Urinary bladder (tissue), 4 donors: ENCODE data around the gene ST8SIA3. TPM values are rescaled to one million over a fixed set of nuclear protein-coding genes. Genes with fewer than 3 reads are reported as not detected.
"Not testable (repeated sequence)": the region's sequence is repeated elsewhere in the genome, so short reads cannot be mapped to it uniquely, and the experiment has no call there.

Source experiments
- DNase-seq: peaks from one replicate; pipeline ENCODE4 v3.0.0-alpha.2; 2015; ENCODE audit errors: extremely low spot score
- H3K27ac ChIP-seq: one replicate; pipeline ENCODE4 v1.5.1; 2013; ENCODE audit warnings: low read depth, mild to moderate bottlenecking, moderate library complexity
- H3K36me3 ChIP-seq: one replicate; pipeline ENCODE4 v1.6.1; 2013; ENCODE audit warnings: mild to moderate bottlenecking, moderate library complexity; ENCODE audit not compliant: insufficient read depth
- H3K4me1 ChIP-seq: one replicate; pipeline ENCODE4 v1.6.1; 2013; ENCODE audit warnings: mild to moderate bottlenecking, moderate library complexity; ENCODE audit not compliant: insufficient read depth
- H3K4me3 ChIP-seq: one replicate; pipeline ENCODE4 v1.5.1; 2013; ENCODE audit warnings: low read depth, low read length
- WGBS: extraction: QIAGEN DNeasy Blood & Tissue Kit; methylation state at CpG from one replicate; pipeline ENCODE4 v1.1.7; 2013; 5-methylcytosine and 5-hydroxymethylcytosine counted together
- polyA plus RNA-seq: library from polyadenylated mRNA; stranded (reverse); fragments of 200-250 nt; gene quantifications from one replicate; pipeline ENCODE4 v1.2.3, GENCODE V29; 2013
- total RNA-seq: library from RNA; depleted of rRNA; stranded (reverse); fragments of >200 nt; gene quantifications from one replicate; pipeline ENCODE4 v1.2.3, GENCODE V29; 2014
- donor health status: healthy with polysubstance abuse.
- donor health status: healthy.

Gene ST8SIA3
- total and polyA plus RNA-seq, 2 donors: 0.09 to 0.69 TPM

- 93% methylated on average over 1 of the region's 1 CpG for WGBS
- not testable (repeated sequence) for H3K4me3 ChIP-seq, H3K36me3 ChIP-seq, H3K27ac ChIP-seq, H3K4me1 ChIP-seq, DNase-seq
Measured at GRCh38 chr18:57394749-57395148, 42.4 kb downstream of the ST8SIA3 start.

- not testable (repeated sequence) for H3K36me3 ChIP-seq, H3K4me3 ChIP-seq
- 94% methylated on average over 7 of the region's 7 CpGs for WGBS
Measured at GRCh38 chr18:57396831-57397230, 44.5 kb downstream of the ST8SIA3 start.

GRCh38 chr18:57397440-57398132 is 45.2 kb downstream of the ST8SIA3 start:
- Histone ChIP-seq H3K4me1 (no peaks in the 10 kb centered on the region), H3K27ac (no peak overlapping the region), H3K4me3 (no peak overlapping the region), H3K36me3 (no peaks in the 10 kb centered on the region)
- WGBS: 69% methylated on average over 2 of the region's 2 CpGs
- DNase-seq: no peak

More at GRCh38 chr18:57396831-57397230, 44.5 kb downstream of the ST8SIA3 start:
- not testable (repeated sequence) for H3K4me1 ChIP-seq, DNase-seq, H3K27ac ChIP-seq

- Histone ChIP-seq H3K27ac (no peak overlapping the region), H3K36me3 (no peaks in the 10 kb centered on the region), H3K4me1 (no peaks in the 10 kb centered on the region), H3K4me3 (no peak overlapping the region)
- no peak for DNase-seq
Measured at GRCh38 chr18:57404345-57404744, 52.0 kb downstream of the ST8SIA3 start.

- no peak overlapping the region for H3K27ac ChIP-seq
- H3K36me3 ChIP-seq: no peaks in the 10 kb centered on the region
- no peak overlapping the region for H3K4me3 ChIP-seq
- DNase-seq: no peak
- H3K4me1 ChIP-seq: no peaks in the 10 kb centered on the region
Measured at GRCh38 chr18:57409650-57410049, 57.3 kb downstream of the ST8SIA3 start.

GRCh38 chr18:57410749-57411148 is 58.4 kb downstream of the ST8SIA3 start:
- Histone ChIP-seq H3K4me3 (no peak overlapping the region), H3K4me1 (no peaks in the 10 kb centered on the region), H3K36me3 (no peaks in the 10 kb centered on the region), H3K27ac (no peak overlapping the region)
- WGBS: 83% methylated on average over 3 of the region's 3 CpGs
- no peak for DNase-seq

- no peaks in the 10 kb centered on the region for H3K36me3 ChIP-seq
- no peak for DNase-seq
- no peaks in the 10 kb centered on the region for H3K4me1 ChIP-seq
- no peak overlapping the region for H3K4me3 ChIP-seq
- WGBS: 75% methylated on average over 4 of the region's 4 CpGs
- no peak overlapping the region for H3K27ac ChIP-seq
Measured at GRCh38 chr18:57416542-57416941, 64.2 kb downstream of the ST8SIA3 start.

Other genes starting within 250 kb of the ST8SIA3 start
- not detected for gene BOD1L2, start 205.5 kb upstream of the ST8SIA3 start, total RNA-seq
- gene BOD1L2, start 205.5 kb upstream of the ST8SIA3 start, polyA plus RNA-seq: not detected
- 0.11 TPM for gene ONECUT2, start 82.8 kb downstream of the ST8SIA3 start, total RNA-seq
- gene ONECUT2, start 82.8 kb downstream of the ST8SIA3 start, polyA plus RNA-seq: under 0.01 TPM
- 28.7 TPM for gene FECH, start 234.1 kb downstream of the ST8SIA3 start, total RNA-seq
- 24.6 TPM for gene FECH, start 234.1 kb downstream of the ST8SIA3 start, polyA plus RNA-seq